GM19240 (cell line): ENCODE measurements around the gene CFAP77.

Source experiments
- DNase-seq: peaks from one replicate; pipeline ENCODE4 v3.0.0; 2011; ENCODE audit warnings: low spot score; ENCODE audit not compliant: insufficient read length

The CFAP77 gene

DNA sequence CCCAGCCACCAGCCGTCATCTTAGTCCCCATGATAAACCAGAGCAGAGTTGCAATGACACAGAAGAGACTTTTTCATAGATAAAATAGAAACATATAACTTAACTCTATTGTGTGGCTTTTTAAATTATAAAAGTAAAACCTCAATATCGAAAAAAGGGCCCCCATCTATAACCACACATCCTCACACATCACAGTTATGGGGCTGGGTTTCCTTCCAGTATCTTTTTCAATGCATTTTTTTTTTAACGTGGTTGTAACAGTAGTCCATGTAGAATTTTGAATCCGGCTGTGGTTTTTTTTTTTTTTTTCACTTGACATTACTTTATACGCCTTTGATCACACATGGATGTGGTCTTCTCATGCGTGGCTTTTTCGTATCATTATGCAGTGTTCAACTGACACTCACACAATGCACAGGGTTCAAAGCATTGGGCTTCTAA, 77.4 kb downstream of the CFAP77 start:
- DNase-seq, result no peak

DNA sequence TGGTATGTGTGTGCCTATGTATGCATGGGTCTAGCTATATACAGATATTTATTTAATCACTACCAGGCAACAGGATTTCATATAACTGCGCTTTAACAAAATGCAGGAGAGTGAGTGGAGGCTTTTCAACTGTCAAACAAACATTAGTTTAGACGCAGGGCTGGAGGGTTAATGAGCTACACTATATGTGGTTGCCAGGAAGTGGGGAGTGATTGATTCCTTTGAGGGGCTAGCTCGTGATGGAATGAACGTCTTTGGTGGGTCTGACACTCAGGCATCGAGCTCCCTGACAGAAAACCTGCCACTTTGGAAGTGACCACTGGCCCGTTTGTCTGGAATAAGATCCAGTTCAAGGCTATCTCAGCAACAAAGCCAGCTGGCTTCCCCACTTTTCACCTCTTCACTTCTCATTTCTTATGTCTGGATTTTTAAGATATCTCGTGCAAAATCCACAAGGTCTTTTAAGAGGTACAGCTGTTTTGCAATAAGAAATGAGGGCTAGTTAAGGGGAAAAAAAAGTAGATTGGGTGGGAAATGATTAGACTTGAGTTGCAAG, 78.0 kb downstream of the CFAP77 start:
- no peak for DNase-seq

DNA sequence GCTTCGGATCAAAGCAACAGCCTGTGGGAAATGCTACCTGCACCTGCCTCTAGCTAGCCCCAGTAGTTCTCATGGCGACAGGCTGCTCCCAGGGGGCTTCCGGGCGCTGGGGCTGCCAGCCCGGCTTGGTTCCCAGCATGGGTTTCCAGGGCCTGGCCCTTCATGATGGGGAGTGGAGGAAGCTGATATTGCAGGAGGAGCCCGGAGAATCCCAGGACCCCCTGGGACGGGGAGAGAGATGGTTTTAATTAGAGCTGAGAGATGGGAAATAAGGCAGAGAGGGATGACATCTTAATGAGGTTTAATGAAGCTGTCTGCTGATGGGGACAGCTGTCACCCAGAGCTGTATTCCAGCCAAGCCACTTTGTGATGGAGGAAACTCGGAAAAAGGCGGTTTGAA, 78.6 kb downstream of the CFAP77 start:
- DNase-seq, result no peak

DNA sequence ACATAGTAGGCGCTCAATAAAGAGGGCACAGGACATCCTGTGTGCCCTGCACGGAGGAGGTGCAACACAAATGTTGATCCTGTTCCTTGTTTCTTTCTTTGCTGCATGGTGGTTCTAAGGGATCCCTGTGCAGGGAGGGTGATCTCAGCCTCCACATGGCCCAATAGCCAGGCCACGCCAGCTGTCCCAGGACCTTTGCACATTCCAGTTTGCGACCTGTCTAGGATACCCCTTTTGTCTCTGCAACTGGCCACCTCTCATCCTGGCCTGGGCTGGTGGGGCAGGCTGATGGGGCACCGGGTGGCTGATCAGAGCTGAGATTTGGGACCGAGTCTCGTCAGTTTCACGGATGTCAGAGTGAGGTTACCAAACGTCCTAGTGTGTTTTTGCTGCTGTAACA, 79.5 kb downstream of the CFAP77 start:
- no peak for DNase-seq

DNA sequence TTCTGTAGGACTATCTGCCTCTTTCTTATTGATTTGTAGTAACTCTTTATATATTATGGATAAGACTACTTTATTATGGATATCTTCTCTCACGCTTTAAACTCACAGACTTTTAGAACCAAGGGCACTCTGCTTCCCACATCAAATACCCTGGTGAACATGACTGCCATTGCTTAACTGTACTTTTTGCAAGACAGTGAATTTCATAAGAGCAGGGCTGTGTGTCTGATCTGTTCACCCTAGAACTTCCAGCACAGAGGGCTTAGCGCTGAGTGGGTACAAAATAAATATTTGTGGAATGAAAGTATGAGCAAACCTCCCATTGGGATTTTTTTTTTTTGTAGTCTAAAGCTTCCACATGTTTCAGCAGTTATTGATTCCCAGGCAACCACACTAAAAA, 84.8 kb downstream of the CFAP77 start:
- DNase-seq, result no peak

DNA sequence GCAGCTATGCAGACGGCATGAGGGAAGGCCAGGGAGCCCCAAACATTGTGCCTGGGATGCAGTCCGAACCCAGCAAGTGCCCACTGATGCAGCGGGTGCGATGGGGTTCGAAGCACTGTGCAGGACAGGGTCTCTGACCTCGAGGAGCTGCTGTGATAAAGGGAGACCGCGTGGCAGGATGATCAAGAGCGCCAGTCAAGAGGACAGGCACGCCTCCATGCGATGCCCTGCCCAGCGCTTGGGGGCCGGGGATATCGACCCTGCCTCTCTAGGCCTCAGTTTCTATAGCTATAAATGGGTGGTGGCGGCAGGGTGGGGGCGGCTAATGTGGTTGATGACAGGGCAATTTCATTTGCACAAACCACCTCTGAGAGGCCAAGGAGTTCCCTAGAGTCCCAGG, 87.7 kb downstream of the CFAP77 start:
- DNase-seq, result no peak

DNA sequence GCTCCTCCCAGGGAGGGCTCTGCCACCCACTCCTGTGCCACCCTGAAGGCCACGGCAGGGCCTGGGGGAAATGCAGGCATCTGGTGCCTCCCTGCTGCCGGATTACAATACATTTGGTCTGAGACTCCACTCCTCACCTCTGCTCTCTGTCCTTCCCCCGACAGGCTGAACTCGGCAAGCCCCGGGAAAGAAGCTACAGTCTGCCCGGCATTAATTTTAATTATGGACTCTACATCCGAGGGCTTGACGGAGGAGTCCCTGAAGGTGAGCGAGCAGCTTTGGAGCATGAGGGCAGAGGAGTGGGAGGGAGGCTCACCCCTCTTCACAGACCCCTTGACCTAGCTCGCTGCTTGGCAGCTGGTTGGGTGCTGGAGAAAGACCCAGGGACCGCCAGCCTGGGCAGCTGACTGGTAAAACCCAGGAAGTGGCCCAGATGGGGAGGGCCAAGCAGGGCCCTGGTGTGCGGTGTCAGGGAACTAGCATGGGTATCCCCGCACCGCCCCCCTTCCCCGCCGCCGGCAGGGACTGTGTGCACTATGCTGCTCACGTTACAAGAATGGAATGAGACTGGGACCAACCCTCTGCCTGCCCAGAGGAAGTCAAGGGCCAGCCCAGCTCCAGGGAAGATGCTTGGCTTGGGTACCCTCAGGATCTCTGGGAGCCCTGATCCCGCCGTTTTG, 88.7 kb downstream of the CFAP77 start:
- DNase-seq, result no peak

DNA sequence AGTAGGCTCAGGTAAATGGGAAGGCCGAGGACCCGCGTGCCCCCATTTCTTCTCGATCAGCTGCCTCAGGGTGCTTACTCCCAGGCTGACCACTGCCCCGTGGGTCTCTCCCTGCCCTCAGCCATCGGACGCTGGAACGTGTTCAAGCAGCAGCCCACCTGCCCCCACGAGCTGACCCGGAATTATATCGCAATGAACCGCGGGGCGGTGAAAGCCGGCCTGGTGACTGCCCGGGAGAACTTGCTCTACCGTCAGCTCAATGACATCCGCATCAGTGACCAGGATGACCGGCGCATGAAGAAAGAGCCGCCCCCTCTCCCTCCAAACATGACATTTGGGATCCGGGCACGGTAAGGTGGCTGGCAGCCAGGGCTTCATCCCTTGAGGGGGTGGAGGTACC, 89.2 kb downstream of the CFAP77 start:
- DNase-seq, result no peak

DNA sequence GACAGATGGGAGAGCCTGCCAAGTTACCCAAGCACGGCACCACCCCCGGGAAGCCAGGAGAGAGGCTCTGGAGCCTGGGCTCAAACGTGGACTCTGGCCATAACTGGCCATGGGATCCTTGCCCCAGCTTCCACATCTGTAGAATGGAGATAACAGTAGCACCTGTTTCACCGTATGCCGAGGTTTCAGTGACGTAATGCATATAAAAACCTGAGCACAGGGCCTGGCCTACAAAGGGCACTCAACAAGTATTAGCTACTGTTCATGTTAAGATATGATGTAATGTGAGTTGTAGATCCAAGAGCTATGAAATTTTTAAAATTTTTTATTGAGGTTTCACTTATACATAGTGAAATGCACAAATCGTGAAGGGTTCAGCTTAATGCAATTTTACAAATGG, 90.2 kb downstream of the CFAP77 start:
- DNase-seq, result no peak

DNA sequence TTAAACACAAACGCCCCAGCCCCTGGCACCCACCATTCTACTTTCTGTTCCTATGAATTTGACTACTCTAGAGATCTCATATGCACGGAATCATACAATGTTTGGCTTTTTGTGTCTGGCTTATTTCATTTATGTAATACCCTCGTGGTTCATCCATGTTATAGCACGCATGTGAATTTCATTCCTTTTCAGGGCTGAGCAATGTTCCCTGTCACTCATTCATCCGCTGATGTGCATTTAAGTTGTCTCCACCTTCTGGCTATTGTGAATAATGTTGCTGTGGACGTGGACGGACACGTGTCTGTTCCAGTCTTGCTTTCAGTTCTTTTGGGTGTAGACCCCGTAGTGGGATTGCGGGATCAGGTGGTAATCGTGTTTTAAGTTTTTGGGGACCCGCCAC, 92.5 kb downstream of the CFAP77 start:
- DNase-seq, result no peak

DNA sequence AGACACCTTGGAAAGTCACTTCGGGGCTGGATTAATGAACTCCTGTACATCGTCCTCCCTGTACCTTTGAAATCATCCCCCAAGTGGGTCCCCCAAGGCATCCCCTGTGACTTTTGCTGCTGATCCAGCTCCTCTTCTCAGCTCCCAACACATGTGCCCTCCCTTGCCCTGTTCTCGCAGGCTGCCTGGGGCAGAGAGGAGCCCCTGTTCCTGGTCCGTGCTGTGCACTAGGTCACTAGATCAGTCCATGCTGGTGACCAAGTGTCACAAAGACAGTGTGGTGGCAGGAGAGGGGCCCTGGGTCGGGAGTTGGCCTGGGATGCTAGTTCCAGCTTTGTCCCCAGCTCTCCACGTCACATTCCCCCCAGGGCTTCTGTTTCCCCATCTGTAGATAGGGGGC, 93.1 kb downstream of the CFAP77 start:
- DNase-seq, result no peak

DNA sequence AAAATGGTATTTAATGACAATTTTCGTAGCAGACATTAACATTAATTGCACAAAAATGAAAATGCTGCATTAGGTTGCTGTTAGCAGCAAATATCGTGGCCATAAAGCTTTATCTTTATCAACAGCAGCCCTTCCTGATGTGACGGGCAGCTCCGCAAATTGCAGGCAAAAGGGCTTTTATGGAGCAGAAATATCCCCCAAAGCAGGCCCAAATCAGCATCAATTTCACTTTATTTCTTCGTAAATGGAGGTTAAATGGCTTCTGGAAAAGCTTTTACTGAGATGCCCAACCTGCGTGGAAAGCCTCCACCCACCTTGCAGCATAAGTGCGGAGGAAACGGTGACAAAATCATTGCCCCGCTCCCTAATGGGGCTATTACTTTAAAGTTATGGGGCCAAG, 94.5 kb downstream of the CFAP77 start:
- DNase-seq, result no peak

DNA sequence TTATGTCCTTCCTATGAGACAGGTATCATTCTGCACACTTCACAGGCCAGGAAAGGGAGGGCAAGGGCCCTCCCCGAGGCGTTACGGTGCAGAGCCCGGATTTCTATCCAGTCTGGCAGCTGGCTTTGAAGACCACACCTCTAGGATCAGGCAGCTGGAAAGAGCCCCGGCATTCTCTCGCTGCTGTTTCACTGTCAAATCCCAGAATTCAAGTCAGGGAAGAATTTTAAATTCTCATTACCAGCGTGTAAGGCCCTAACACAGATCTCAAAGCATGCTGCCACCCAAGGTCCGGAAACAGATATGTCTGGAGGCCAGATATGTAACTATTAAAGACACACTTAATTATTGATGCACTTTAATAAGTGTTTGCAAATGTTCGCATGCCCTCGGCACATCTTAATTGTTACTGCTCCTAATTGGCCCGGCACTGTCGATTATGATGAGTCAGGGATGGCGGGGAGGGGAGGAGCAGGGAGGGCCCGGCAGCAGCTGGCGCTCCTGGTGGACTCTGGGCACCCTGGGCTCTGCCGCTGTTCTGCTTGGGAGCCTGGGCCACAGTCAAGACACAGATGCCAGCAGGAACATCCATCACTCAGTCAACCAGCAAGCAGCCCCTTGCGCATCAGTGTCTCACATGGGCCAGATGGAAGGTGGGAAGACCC, 96.1 kb downstream of the CFAP77 start:
- DNase-seq, result no peak

DNA sequence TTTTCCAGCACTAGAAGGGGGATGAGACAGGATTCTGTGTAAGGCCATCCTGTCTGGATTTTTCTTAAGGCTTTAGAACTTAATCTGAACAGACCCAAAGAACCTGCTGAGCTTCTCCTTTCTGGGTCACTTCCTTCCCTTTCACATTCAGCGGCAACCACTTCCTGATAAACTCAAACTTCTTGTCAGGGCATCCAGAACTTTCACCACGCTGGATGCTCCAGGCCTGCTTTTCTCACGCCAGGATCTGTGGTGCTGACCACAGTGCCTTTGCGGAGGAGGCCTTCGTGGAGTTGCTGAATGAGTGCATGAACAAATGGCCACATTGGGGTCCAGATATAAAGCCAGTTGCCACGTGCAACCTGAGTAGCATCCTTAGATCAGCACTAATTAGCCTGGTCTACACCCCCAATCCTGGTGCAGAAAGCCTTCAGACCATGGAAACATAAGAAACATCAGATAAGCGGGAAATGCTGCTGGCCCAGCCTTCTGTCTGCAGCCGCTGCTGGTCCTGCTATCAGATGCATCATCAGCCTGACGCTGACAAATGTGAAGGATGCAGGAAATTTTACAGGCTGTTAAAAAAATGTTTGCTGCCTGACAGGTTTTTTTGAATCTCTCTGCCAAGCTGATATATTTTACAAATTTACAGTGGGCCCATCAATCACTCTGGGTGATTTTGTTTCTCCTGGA, 97.1 kb downstream of the CFAP77 start:
- no peak for DNase-seq

DNA sequence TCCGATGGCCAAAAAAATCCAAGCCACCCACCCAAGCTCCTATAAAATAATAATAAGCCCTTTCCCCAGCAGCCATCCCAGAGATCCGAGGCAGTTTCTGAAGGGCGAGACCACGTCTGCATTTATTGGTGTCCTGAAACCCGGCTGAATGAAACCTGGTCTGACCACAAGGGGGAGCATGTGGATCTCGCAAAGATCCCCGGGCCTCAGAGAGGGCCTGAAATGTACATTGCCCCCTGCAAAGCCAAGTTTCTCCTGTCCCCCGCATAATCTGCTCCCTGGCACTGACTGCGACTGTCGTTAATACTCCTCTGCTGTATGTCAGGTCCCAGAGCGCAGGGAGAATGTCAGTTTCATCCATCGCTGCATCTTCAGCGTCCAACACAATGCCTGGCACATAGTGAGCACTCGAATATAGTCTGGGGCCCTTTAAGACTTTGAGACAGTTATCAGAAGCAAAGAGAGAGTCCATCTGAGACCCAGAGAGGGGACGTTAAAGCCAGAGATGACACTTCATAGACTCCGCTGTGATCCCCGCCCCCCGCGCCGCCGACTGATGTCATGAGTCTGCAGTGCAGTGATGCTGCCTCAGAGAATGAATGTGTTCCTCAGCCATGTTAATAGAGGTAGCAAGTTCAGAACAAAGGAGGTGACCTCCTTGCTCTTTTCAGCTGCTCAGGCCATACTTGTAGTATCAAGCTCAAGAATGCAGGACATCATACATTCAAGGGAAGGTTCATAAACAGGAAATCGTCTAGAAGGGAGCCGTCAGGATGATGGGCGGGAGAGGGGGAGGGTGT, 97.9 kb downstream of the CFAP77 start:
- DNase-seq, result peak; percentile 86

DNA sequence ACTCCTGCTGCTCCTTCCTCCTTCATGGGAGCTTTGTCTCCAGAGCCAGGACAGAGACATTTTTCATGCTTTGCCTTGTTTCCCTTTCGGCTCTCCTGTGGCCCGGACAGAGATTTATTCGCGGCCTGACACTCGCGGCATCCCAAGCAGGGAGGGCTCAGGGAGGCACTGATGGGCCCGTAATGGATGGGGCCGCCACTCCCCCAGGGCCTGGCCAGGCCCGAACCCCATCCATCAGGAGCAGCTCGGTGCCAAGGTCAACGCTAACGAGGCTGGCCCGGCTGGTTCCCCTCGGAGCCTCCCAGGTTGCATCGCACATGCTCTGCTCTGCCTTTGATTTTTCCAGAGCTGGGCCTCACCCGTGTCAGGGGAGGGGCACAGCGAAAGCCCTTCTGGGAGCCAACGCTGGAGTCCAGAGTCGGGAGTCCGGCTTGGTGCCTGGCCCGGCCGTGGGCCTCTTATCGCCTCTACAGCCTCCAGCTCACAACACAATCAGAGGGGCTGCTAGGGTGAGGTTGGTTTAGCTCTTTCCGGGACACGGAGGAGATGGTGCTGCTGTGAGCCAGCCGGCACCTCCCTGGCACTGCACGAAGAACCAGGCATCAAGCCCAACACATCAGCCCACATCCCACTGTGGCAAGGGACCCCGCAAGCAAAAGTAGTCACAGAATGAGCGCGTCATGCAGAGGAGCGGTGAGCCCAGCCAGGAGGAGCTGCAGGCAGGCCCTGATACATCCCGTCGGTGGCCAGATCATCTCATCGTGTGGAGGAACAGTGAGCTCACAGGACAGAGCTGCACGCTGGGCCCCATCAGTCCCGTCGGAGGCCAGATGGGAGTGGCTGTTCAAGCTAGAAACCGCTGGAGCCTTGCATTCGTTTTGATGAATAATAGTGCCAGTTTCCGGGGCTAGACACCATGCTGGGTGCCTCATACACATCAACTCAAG, 100.2 kb downstream of the CFAP77 start:
- DNase-seq, result no peak

DNA sequence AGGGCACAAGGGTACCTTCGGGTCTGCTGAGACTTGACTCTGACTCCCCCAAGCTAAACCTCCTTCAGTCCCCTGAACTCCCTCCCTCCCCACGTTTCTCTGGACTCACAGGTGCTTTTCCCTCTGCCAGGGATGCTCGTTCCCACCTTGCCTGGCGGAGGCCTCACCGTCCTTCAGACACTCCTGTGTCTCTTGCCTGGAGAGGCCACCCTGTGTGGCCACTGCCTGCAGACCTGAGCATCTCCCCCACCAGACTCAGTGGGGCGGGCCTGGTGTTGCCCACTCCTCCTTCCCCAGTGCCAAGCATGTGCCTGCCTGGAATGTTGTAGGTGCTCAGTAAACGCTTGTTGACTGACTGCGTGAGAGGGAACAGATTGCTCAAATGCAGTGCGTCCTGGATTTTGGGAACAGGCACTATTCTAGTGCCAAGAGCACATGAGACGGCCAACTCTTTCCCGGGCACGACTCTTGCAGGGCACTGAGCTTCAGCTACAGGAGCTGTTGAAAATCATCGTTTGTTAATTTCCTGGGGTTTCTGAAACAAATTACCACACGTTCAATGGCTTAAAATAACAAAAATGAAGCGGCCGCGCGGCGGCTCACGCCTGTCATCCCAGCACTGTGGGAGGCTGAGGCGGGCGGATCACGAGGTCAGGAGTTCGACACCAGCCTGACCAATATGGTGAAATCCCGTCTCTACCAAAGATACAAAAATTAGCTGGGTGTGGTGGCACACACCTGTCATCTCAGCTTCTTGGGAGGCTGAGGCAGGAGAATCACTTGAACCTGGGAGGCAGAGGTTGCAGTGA, 101.4 kb downstream of the CFAP77 start:
- DNase-seq, result no peak

DNA sequence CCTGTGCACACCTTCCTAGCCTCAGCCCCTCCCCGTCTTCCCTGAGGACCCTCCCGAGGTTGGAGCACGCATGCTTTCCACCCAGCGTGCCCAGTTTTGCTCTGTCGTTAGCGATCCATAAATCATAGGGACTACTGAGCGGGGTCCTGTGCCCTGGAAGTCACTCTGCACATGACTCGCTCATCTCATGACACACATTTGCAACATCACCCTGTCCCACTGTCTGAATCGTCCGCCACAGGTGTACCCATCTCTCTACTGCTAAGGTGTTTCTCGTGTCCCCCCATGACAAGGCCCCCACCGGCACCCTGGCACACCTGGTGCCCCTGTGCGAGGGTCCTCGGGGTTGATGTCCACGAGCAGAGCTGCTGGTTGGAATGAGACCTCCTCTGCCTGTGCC, 103.4 kb downstream of the CFAP77 start:
- no peak for DNase-seq

DNA sequence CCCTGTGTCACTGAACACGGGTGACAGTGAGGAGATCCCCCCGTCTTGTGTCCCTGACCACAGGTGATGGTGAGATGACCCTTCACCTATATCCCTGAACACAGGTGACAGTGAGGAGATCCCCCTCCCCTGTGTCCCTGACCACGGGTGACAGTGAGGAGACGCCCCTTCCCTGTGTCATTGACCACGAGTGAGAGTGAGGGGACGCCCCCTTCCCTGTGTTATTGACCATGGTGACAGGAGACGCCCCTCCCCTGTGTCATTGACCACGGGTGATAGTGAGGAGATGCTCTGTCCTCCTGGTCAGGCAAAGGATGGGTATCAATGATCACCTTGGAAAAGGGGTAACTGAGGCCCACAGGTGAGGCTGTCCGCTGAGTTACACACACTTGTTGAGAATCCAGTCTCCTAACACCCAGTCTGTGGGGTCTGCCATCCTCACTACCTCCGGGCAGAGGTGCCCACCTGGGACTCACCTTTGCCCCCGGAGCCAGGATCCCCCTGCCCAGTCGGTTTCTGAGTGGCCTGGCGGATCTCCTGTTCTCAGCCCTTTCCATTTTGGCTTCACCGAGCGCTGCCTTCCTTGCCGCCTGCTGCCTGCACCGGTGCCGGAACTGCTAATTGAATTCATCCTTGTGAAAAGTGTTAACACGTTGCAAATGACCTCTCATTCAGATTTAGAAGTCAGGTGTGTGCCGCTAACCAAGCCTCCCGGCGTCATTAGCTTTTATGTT, 104.2 kb downstream of the CFAP77 start:
- DNase-seq, result no peak
